GM10847 (cell line): Measurements from ENCODE around the gene NHEJ1.

ENCODE experiments used
- POLR2A ChIP-seq: IDR thresholded peaks from 2 replicates; pipeline ENCODE4 v1.6.1; 2011; ENCODE audit not compliant: insufficient read length; ENCODE audit errors: extremely low read depth

Gene NHEJ1

GRCh38 chr2:219160186-219161017 is at the start of gene NHEJ1:
Gene NHEJ1 (minus strand): TSS chr2:219160815. CDS start chr2:219158362, 2,453 bp downstream.
- TF ChIP-seq POLR2A, result peak; percentile 73

DNA sequence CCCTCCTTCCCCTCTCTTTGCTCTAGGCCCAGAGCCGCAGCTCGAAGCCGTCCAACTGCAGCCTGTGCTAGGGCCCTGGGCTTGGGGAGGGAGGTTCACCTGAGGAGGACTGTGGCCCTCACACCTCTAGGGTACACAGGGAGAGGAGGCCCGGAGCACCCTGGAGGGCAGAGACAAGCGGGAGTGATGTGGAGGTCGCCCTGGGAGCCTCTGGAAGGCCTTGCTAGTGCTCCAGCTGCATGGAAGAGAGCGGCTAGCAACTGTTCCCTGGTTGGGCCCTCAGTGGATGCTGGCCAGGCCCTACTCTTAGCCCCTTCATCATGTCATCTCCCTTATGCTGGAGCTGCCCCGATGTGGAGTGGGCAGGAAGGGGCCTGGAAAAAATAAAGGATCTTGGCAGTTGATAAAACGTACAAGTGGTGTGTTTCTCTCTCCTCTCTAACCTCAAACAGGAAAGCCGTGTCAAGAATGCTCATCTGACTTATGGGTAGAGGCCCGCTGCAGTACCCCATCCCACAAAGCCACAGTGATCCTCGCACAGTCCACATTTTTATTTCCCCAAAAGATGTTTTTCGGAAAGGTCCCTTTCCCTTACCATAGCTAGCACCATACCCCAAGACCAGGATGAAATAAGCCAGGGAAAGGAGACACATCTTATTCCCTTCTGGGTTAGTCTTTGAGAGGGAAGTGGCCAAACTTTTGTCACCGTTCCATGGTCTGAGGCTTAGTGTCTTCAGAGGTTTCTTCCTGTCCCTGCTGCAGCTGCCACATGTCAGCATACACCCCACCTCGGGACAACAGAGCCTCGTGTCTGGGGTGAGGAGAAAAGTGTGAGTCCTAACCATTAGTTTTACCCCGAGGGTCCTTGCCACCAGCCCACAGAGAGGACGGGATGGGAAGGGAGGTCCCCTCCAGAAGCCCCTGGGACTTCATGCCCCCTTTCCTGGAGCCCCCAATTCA is 48.9 kb upstream of the NHEJ1 start:
- no peak for TF ChIP-seq POLR2A

DNA sequence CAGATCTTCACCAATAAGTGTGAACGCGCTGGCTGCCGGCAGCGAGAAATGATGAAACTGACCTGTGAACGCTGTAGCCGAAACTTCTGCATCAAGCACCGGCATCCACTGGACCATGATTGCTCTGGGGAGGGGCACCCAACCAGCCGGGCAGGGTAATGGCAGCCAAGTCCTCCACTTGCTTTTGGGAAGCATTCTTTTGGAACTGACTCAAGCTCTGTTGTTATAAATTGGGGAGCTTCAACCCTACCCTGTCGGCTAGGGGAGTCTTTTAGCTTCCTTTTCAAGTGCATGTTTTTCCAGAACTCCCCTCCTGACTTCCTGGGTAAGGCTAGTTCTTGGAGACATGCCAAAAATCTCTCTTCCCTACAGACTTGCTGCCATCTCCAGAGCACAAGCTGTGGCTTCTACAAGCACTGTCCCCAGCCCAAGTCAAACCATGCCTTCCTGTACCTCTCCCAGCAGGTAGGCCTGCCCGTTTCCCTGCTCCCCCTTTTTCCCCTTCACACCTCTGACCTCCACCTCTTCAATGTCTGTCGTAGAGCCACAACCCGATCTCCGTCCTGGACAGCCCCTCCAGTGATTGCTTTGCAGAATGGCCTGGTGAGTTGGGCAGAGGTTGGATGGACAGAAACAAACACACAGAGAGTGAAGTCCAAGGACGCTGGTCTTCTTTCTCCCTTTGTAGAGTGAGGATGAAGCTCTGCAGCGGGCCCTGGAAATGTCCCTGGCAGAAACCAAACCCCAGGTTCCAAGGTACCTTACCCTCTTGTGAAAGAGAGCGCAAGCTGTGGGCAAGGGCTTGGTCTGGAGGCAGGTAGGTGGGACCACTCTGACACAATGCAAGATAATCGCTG is 47.5 kb upstream of the NHEJ1 start:
- no peak for TF ChIP-seq POLR2A

DNA sequence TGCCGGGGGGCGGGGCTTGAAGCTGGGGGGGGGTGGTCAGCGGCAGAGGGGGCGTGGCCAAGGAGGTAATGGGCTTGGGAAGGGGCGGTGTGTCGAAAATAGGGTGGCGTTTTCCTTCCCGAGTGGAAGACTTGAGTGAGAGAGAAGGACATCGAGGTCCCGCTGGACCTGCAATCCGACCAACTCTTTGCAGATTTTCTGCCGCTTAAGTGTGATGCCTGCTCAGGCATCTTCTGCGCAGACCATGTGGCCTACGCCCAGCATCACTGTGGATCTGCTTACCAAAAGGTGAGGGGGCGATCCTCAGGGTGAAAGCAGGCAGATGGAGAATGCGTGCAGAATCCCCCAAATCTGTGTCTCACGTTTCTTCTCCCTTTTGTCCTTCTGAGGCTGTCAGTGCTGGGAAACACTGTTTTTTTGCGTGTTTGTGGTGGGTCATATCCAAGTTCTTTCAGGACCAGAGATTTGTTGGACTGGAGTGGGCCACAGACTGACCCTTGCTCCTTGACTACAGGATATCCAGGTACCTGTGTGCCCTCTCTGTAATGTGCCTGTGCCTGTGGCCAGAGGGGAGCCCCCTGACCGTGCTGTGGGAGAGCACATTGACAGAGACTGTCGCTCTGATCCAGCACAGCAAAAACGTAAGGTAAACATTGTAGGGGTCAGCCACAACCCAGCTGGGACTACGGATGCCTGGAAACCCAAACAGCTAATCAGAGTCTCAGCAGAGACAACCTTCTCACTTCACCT is 46.7 kb upstream of the NHEJ1 start:
- no peak for TF ChIP-seq POLR2A

- TF ChIP-seq POLR2A, result peak; percentile 98
Measured at GRCh38 chr2:219206328-219207133, 45.9 kb upstream of the NHEJ1 start, which contains the start of gene ZFAND2B. Gene ZFAND2B (plus strand): TSS chr2:219206782. CDS start chr2:219206988, 206 bp downstream.

DNA sequence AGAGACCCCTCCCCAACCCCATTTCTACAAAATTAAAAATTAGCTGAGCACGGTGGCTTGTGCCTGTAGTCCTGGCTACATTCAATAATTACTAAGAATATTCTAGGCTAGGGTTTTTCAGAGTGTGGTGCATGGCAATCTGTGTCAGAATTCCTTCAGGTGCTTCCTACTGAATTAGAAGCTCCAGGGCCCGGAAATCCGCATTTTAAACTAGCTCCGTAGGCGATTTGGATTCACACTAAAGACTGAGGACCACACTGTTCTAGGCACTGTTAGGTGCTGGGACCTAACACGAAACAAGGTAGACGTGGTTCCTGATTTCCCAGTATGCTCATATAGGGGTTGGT is 45.3 kb upstream of the NHEJ1 start:
- no peak for TF ChIP-seq POLR2A

DNA sequence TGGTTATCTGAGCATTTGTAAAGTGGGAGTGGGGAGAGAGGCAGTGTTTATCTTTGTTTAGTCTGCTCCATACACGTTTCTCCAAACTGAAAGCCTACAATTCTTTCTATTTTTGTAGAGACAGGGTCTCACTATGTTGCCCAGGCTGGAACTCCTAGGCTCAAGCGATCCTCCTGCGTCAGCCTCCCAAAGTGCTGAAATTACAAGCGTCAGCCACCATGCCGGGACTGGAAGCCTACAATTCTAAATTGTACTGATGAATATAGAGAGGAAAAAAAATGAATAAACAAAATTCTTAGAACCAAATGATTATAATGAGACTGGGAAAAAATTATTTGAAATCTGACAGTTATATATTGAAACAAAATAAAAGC is 44.5 kb upstream of the NHEJ1 start:
- no peak for TF ChIP-seq POLR2A

DNA sequence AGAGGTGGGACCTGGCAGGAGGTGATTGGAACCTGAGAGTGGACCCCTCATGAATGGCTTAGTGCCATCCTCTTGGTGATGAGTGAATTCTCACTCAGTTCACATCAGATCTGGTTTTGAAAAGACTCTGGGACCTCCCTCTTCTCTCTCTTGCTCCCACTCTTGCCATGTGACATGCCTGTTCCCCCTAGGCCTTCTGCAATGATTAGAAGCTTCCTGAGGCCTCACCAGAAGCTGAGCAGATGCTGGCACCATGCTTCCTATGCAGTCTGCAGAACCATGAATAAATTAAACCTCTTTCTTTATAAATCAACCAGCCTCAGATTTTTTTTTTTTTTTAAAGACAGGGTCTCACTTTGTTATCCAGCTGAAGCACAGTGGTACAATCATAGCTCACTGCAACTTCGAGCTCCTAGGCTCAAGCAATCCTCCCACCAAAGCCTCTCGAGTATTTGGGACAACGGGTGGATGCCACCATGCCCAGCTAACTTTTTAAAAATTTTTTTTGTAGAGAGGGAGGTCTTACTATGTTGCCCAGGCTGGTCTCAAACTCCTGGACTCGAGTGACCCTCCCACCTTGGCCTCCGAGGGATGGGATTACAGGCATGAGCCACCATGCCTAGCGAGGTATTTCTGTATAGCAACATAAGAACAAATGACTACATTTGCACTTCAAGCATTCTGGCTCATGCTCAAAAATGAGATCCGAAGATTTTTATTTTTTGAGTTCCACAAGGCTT is 44.0 kb upstream of the NHEJ1 start:
- TF ChIP-seq POLR2A, result no peak

DNA sequence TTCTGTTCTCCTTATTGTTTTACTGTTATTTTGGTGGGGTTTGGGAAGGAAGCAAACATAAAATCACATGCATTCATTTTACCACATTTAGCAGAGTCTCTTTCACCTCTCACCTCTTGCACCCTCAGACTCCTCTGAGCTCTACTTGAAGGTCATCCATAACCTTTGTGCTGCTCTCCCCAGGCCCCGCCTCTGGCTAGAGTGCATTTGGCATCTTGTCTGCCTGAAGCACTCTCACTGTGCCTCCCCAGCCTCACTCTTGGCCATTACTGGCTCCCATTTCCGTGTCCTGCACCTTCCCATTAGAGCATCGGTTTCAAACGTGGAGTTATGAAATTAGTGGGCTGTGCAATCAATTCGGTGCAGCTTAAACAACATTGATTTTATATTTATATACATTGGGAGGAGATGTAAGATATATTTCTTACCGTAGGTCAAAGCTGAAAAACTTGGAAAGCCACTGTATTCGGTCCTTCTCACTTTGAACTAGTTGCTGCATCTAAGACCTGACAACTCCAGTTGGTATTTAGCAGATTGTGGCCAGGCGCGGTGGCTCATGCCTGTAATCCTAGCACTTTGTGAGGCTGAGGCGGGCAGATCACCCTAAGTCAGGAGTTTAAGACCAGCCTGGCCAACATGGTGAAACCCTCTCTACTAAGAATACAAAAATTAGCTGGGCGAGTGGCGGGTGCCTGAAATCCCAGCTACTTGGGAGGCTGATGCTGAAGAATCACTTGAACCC is 39.0 kb upstream of the NHEJ1 start:
- no peak for TF ChIP-seq POLR2A

DNA sequence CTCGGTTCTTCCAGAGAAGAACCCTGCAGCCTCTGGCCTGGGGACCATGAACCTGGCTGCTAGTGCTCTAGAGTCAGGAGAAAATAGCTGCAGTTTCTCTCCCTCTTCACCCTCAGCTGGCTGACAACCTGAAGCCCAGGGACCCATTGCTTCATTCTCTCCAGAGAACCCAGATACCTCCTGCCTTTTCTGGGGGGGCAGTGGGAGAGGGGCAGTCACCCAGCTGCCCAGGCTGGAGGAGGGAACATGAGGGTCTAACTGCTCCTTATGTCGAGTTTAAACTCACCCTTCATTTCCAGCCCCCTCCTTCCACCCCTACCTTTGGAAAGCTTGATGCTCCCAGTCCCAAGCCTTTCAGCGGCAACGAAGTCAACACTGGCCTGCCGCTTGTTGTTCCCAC is 38.4 kb upstream of the NHEJ1 start:
- no peak for TF ChIP-seq POLR2A

DNA sequence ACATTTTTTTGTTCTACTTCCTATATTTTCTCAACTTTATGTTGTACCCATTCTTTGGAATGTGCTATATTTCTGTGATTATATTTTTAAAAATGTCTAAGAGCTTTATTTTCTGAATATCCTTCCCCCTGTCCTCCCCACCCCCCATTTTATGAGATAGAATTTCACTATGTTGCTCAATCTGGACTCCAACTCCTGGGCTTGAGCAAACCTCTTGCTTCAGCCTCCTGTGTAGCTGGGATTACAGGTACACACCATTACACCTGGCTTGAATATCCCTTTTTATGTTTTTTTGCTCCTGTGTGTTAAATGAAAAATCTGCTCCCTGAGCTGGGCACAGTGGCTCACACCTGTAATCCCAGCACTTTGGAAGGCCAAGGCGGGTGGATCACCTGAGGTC is 36.8 kb upstream of the NHEJ1 start:
- no peak for TF ChIP-seq POLR2A

DNA sequence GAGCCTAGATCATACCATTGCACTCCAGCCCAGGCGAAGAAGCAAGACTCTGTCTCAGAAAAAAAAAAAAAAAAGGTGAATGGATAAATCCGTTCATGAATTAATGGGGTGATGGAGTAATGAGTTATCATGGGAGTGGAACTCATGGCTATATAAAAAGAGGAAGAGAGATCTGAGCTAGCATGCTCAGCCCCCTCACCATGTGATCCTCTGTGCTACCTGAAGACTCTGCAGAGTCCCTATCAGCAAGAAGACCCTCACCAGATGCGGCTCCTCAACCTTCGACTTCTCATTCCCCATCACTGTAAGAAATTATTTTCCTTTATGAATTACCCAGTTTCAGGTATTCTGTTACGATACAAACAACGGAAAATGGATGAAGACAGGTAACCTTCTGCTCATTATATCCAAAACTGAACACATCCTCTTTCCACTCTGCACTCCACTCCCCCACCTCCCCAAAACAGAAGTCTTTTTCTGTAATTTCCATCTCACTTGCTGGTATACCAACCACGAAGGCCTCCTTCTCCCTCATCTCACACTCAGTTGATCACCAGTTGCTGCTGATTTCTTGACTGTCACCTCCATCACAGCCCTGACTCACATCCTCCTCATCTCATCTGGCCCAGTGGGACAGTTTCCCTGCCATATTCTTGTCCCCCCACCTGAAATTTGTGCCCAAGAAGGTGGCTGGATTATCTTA is 26.3 kb upstream of the NHEJ1 start:
- no peak for TF ChIP-seq POLR2A
